Endothelial cell (in vitro differentiated cells): ENCODE data around the gene CHST8. TPM values are rescaled to one million over a fixed set of nuclear protein-coding genes. Genes with fewer than 3 reads are reported as not detected.
"Not testable (repeated sequence)": the region's sequence is repeated elsewhere in the genome, so short reads cannot be mapped to it uniquely, and the experiment has no call there.

Source experiments
- DNase-seq: peaks from one replicate; pipeline ENCODE4 v3.0.0; 2021; ENCODE audit warnings: low spot score
- H3K27ac Mint-ChIP-seq: one replicate; pipeline ENCODE4 v1.8.0; 2021; ENCODE audit warnings: mixed read lengths, inconsistent platforms; ENCODE audit not compliant: unreplicated experiment
- H3K27me3 Mint-ChIP-seq: one replicate; pipeline ENCODE4 v1.8.0; 2021; ENCODE audit warnings: mild to moderate bottlenecking, moderate library complexity, mixed read lengths, inconsistent platforms; ENCODE audit not compliant: unreplicated experiment
- H3K36me3 Mint-ChIP-seq: one replicate; pipeline ENCODE4 v1.8.0; 2021; ENCODE audit warnings: mild to moderate bottlenecking, low read depth, mixed read lengths, inconsistent platforms; ENCODE audit not compliant: unreplicated experiment
- H3K4me1 Mint-ChIP-seq: one replicate; pipeline ENCODE4 v1.8.0; 2021; ENCODE audit warnings: mild to moderate bottlenecking, mixed read lengths, inconsistent platforms; ENCODE audit not compliant: unreplicated experiment
- H3K4me3 Mint-ChIP-seq: one replicate; pipeline ENCODE4 v1.8.0; 2021; ENCODE audit warnings: mild to moderate bottlenecking, mixed read lengths, inconsistent platforms; ENCODE audit not compliant: unreplicated experiment
- H3K9me3 Mint-ChIP-seq: one replicate; pipeline ENCODE4 v1.8.0; 2021; ENCODE audit warnings: mixed read lengths, inconsistent platforms; ENCODE audit not compliant: unreplicated experiment
- total RNA-seq: library from RNA; stranded (reverse); fragmentation: NEBNext Ultra II Directional; extraction: Animal tissue kit (Norgen Biotek cat#: 25700); gene quantifications from one replicate; pipeline ENCODE4 v1.2.1, GENCODE V29; 2021; ENCODE audit not compliant: unreplicated experiment
- TF ChIP-seq, protein P1 (sequence below): fragments of 200-600 bp; sonication (generic); IDR thresholded peaks from one replicate; pipeline ENCODE4 v1.5.0; 2021; ENCODE audit warnings: antibody characterized with exemption; ENCODE audit not compliant: unreplicated experiment

CHST8 gene
- total RNA-seq, 1 donor from 2014 or later = 0.54 TPM

DNA sequence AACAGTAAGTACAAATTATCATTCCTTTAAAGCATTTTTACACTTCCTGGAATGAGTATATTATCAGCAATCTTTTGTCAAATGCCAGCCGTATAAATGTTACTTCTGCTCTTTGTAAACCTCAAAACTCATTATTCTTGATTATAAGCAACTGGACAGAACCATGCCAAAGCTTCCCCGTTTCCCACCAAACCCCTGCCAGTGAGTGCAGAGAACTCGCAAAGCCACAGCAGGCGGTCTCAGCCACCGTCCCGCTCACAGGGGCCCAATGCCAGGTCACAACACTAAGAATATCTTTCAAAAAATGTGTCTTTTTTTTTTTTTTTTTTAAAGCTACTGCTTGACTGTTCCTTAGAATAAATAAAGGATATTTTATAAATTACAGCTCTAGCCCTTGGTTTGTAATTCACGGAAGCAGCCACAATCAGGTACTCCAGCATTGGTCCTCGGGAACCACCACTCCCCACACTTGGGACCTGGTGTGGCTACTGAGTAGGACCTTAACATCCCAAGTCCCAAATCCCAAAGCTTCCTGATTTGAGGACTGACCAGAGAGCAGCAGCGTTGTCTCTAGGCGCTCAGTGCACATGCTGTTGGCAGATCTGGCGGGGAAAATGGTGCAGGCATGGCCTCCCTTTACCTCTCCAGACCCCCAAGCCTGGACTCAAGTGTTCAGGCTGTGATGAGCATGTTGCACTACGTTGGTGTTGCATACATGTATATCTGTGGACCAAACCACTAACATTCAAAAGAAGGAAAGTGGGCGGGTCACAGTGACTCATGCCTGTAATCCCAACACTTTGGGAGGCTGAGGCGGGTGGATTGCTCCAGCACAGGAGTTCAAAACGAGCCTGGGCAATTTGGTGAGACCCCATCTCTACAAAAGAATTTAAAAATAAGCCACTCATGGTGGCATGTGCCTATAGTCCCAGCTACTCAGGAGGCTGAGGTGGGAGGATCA is 193.9 kb downstream of the CHST8 start:
- H3K4me3 Mint-ChIP-seq = no peak overlapping the region
- H3K27ac Mint-ChIP-seq = no peak overlapping the region
- DNase-seq = no peak
- TF ChIP-seq, protein P1, sequence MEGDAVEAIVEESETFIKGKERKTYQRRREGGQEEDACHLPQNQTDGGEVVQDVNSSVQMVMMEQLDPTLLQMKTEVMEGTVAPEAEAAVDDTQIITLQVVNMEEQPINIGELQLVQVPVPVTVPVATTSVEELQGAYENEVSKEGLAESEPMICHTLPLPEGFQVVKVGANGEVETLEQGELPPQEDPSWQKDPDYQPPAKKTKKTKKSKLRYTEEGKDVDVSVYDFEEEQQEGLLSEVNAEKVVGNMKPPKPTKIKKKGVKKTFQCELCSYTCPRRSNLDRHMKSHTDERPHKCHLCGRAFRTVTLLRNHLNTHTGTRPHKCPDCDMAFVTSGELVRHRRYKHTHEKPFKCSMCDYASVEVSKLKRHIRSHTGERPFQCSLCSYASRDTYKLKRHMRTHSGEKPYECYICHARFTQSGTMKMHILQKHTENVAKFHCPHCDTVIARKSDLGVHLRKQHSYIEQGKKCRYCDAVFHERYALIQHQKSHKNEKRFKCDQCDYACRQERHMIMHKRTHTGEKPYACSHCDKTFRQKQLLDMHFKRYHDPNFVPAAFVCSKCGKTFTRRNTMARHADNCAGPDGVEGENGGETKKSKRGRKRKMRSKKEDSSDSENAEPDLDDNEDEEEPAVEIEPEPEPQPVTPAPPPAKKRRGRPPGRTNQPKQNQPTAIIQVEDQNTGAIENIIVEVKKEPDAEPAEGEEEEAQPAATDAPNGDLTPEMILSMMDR = no peak
- H3K36me3 Mint-ChIP-seq = peaks cover 22% of the 10 kb centered on the region
- H3K9me3 Mint-ChIP-seq = no peaks in the 10 kb centered on the region
- H3K27me3 Mint-ChIP-seq = peaks cover 22% of the 10 kb centered on the region
- peaks cover 14% of the 10 kb centered on the region for H3K4me1 Mint-ChIP-seq

DNA sequence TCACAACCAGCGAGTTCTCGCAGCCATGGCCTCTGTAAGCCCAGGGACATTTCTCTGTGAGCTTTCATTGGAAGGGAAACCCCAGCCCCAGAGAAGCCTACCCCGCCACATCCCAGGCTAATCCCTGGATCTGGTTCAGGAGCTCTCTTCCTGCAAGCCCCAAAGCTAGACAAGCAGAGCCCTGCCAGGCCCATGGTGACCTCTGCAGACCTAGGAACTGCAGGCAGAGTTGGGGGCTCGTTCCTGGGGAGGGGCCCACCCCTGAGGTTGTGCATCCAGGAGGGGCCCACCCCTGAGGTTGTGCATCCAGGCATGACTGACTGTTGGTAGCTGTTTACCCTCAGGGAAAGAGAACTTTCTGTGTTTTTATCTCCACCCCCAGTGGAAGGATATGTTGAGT is 196.7 kb downstream of the CHST8 start:
- TF ChIP-seq, protein P1 = no peak
- DNase-seq = no peak
- H3K9me3 Mint-ChIP-seq = no peaks in the 10 kb centered on the region
- peaks cover 18% of the 10 kb centered on the region for H3K27me3 Mint-ChIP-seq
- no peak overlapping the region for H3K27ac Mint-ChIP-seq
- peaks cover 14% of the 10 kb centered on the region for H3K4me1 Mint-ChIP-seq
- H3K36me3 Mint-ChIP-seq = peaks cover 12% of the 10 kb centered on the region
- H3K4me3 Mint-ChIP-seq = peak overlapping the region; percentile 56

DNA sequence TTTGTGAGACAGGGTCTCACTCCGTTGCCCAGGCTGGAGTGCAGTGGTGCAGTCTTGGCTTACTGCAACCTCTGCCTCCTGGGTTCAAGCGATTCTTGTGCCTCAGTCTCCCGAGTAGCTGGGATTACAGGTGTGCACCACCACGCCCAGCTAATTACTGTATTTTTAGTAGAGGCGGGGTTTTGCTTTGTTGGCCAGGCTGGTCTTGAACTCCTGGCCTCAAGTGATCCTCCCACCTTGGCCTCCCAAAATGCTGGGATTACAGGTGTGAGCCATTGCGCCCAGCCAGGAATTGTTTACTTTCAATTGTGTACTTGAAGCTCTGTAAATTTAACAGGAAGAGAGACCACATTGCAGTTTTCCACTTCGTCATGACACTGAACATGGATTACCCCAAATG is 197.3 kb downstream of the CHST8 start:
- peak overlapping the region; percentile 65 for H3K4me3 Mint-ChIP-seq
- H3K36me3 Mint-ChIP-seq, H3K9me3 Mint-ChIP-seq, DNase-seq: not testable (repeated sequence)
- H3K27ac Mint-ChIP-seq = peak overlapping the region; percentile 72
- peaks cover 15% of the 10 kb centered on the region for H3K27me3 Mint-ChIP-seq
- peaks cover 14% of the 10 kb centered on the region for H3K4me1 Mint-ChIP-seq

DNA sequence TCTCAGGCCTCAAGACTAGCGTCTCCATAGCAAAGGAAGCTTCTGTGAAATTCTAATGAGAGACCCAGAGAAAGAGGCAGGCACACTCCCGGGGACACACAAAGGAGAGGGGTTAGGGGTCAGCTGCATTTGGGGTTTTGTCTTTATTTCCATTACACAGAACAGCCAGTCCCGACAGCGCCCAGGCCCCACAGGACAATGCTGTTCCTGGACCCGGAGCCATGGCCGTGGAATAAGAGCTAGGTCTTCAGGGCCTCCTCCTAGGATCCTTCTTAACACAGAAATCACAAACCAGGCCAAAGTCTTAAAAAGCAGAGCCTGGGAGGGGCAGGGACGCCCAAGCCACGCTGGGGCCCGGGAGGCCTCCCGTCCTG is 197.7 kb downstream of the CHST8 start:
- Mint-ChIP-seq H3K36me3 (peaks cover 4% of the 10 kb centered on the region), H3K9me3 (no peaks in the 10 kb centered on the region), H3K4me1 (peaks cover 13% of the 10 kb centered on the region), H3K4me3 (peak overlapping the region; percentile 65), H3K27ac (peak overlapping the region; percentile 72), H3K27me3 (peaks cover 12% of the 10 kb centered on the region)
- no peak for DNase-seq
- TF ChIP-seq, protein P1 = no peak

DNA sequence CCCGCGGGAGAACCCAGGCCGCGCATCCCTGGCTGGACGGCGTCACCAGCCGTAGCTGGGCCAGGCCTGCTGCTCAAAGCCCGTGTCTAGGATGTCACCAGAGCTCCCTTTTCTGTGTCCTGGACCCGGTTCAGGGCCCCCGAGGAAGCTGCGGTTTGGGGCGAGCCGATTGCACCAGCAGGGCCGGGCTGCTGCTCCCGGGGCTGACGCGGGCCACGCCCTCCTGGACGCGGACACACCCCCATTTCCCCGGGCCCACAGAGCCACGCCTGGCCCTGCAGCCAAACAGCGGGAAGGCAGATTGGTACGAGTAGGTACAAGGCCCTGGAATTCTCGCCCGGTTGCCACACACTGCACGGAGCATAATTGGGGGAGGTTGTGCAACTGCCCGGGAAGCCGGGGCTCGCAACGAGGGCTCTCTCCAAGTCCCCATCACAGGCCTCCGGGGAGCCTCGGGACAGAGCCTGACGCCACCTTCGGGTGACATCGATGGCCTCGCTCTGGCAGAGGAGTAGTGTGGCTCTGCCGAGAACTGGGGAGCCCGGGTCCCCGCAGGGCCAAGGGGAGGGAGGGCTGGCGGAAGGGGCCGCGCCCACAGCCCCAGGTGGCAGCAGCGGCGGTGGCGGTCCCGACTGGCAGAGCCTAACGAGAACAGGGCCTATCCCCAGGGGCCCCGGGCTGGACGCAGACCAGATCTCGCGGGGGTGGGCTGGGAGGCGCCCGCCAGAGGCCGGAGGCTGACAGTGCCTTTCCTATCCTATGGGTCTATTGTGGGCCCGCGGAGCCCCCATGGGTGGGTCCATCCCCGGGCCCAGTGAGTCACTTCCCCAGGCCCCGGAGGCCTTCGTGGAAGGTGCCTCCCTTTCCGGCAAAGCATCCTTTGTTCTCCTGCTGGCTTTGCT is 198.4 kb downstream of the CHST8 start:
- peaks cover 12% of the 10 kb centered on the region for H3K27me3 Mint-ChIP-seq
- peaks cover 13% of the 10 kb centered on the region for H3K4me1 Mint-ChIP-seq

More for the DNA sequence above, 198.4 kb downstream of the CHST8 start:
- peak; percentile 55 for DNase-seq
- no peaks in the 10 kb centered on the region for H3K9me3 Mint-ChIP-seq
- H3K4me3 Mint-ChIP-seq = no peak overlapping the region
- H3K36me3 Mint-ChIP-seq = no peaks in the 10 kb centered on the region
- H3K27ac Mint-ChIP-seq = no peak overlapping the region
- TF ChIP-seq, protein P1 = no peak
